Breast epithelium (tissue), 3 donors: ENCODE measurements around the gene CYSTM1.

ENCODE experiments used
- POLR2A ChIP-seq: fragments of 450-650 bp; IDR thresholded peaks from one replicate; pipeline ENCODE4 v1.6.1; 2016; ENCODE audit warnings: antibody characterized with exemption, mild to moderate bottlenecking, moderate library complexity
- POLR2AphosphoS5 ChIP-seq, 3 donors: sonication (generic); formaldehyde crosslinking; IDR thresholded peaks; one replicate each; pipeline ENCODE4 v1.6.1; 2017; ENCODE audit warnings: antibody characterized with exemption in 3 of 3
- TF ChIP-seq, protein P1 (sequence below), 3 donors: fragments of 450-650 bp; IDR thresholded peaks; one replicate each; pipeline ENCODE4 v1.5.1; 2016 to 2017; ENCODE audit warnings: antibody characterized with exemption in 3 of 3, mild to moderate bottlenecking in 3 of 3, moderate library complexity in 3 of 3

DNA sequence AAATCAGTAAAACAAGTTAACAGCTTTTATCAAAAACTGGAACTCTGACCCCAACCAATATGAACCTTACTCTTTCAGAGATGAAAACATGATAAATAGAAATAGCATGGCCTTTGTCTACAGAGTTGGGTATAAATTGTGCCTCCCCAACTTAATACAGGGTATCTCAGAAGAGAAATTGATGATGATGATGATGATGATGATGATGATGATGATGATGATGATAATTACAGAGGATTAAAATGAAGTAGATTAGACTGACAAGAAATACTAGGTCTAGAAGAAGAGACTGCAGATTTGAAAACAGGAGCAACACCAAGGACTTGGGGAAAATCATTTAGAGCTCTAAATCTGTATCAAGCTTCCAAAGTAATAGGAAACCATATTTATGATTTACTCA is 100.8 kb downstream of the CYSTM1 start:
- TF ChIP-seq, protein P1, sequence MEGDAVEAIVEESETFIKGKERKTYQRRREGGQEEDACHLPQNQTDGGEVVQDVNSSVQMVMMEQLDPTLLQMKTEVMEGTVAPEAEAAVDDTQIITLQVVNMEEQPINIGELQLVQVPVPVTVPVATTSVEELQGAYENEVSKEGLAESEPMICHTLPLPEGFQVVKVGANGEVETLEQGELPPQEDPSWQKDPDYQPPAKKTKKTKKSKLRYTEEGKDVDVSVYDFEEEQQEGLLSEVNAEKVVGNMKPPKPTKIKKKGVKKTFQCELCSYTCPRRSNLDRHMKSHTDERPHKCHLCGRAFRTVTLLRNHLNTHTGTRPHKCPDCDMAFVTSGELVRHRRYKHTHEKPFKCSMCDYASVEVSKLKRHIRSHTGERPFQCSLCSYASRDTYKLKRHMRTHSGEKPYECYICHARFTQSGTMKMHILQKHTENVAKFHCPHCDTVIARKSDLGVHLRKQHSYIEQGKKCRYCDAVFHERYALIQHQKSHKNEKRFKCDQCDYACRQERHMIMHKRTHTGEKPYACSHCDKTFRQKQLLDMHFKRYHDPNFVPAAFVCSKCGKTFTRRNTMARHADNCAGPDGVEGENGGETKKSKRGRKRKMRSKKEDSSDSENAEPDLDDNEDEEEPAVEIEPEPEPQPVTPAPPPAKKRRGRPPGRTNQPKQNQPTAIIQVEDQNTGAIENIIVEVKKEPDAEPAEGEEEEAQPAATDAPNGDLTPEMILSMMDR (IDR thresholded peaks at IDR 0.05), result no peak
- TF ChIP-seq POLR2AphosphoS5 (IDR thresholded peaks at IDR 0.05) (no peak), POLR2A (no peak)
